GM12878 (cell line): ENCODE results near the gene EGFL8. TPM values are rescaled to one million over a fixed set of nuclear protein-coding genes. Genes with fewer than 3 reads are reported as not detected.

Source experiments
- CEBPB ChIP-seq, 2 experiments: fragments of 150-350 bp in 1 of 2; IDR thresholded peaks; 2 replicates each; pipeline ENCODE4 v1.6.1; 2012 to 2014; ENCODE audit warnings: low read depth in 2 of 2, low read length in 2 of 2, borderline replicate concordance in 1 of 2, inconsistent platforms in 1 of 2
- E4F1 ChIP-seq: fragments of 450-650 bp; IDR thresholded peaks from 2 replicates; pipeline ENCODE4 v1.6.1; 2018; ENCODE audit warnings: borderline replicate concordance, mild to moderate bottlenecking; ENCODE audit not compliant: partially characterized antibody
- IKZF2 ChIP-seq, 2 experiments: fragments of 450-650 bp; IDR thresholded peaks; 2 replicates each; pipeline ENCODE4 v1.6.1; 2017; ENCODE audit warnings: mild to moderate bottlenecking in 2 of 2, moderate library complexity in 2 of 2
- MEF2A ChIP-seq: IDR thresholded peaks from 2 replicates; pipeline ENCODE4 v1.6.1; 2011; ENCODE audit warnings: low read depth, mild to moderate bottlenecking, low read length, moderate library complexity; ENCODE audit not compliant: insufficient read depth
- SKIL ChIP-seq: fragments of 450-650 bp; IDR thresholded peaks from 2 replicates; pipeline ENCODE4 v1.6.1; 2017; ENCODE audit warnings: mild to moderate bottlenecking, low read depth, inconsistent platforms; ENCODE audit not compliant: poor library complexity, severe bottlenecking
- SMAD1 ChIP-seq: fragments of 450-650 bp; IDR thresholded peaks from 2 replicates; pipeline ENCODE4 v1.6.1; 2018; ENCODE audit warnings: mild to moderate bottlenecking, low read depth; ENCODE audit not compliant: partially characterized antibody
- SMAD5 ChIP-seq: IDR thresholded peaks from 2 replicates; pipeline ENCODE4 v1.6.1; 2016; ENCODE audit warnings: antibody characterized with exemption, low read depth
- SP1 ChIP-seq: IDR thresholded peaks from one replicate; pipeline ENCODE4 v1.6.1; 2011; ENCODE audit warnings: low read depth, low read length
- STAT1 ChIP-seq: fragments of 450-650 bp; conservative IDR thresholded peaks from 2 replicates; pipeline ENCODE4 v1.6.1; 2014; ENCODE audit warnings: antibody characterized with exemption, mild to moderate bottlenecking
- TCF7 ChIP-seq: IDR thresholded peaks from 2 replicates; pipeline ENCODE4 v1.6.1; 2014; ENCODE audit warnings: antibody characterized with exemption, borderline replicate concordance
- polyA plus RNA-seq, 11 experiments: library from polyadenylated mRNA; depleted of rRNA in 4 of 11; unstranded in 6 of 11; stranded (reverse) in 5 of 11; fragments of >200 nt; fragmentation: Nextera tagmentation in 4 of 11; fragmentation: Illumina TruSeq in 1 of 11; extraction: Ambion mirVana in 4 of 11; extraction: Trizol in 1 of 11; gene quantifications; 1 replicate in 1 of 11; 2 replicates in 10 of 11; pipeline versions ENCODE4 v1.2.1 to v1.2.3, GENCODE V29; 2011 to 2016; ENCODE audit warnings: inconsistent platforms in 2 of 11, missing spikeins in 2 of 11, low read depth in 1 of 11
- total RNA-seq, 4 experiments: library from RNA; depleted of rRNA in 3 of 4; stranded (reverse); fragments of >200 nt in 3 of 4; fragmentation: Illumina TruSeq in 1 of 4; extraction: Trizol in 1 of 4; gene quantifications; 2 replicates each; pipeline versions ENCODE4 v1.2.1 to v1.2.3, GENCODE V29; 2013 to 2021
- TF ChIP-seq, protein P1 (sequence below): IDR thresholded peaks from 2 replicates; pipeline ENCODE4 v1.6.1; 2012; ENCODE audit warnings: low read depth, low read length, improper control_type of control experiment

EGFL8 gene
- total and polyA plus RNA-seq, 10 of the 15 experiments (the other 5 are each of a cell fraction or from before 2014, with no cell fraction given), result 0.07 to 3.5 (median 1.4) TPM

DNA sequence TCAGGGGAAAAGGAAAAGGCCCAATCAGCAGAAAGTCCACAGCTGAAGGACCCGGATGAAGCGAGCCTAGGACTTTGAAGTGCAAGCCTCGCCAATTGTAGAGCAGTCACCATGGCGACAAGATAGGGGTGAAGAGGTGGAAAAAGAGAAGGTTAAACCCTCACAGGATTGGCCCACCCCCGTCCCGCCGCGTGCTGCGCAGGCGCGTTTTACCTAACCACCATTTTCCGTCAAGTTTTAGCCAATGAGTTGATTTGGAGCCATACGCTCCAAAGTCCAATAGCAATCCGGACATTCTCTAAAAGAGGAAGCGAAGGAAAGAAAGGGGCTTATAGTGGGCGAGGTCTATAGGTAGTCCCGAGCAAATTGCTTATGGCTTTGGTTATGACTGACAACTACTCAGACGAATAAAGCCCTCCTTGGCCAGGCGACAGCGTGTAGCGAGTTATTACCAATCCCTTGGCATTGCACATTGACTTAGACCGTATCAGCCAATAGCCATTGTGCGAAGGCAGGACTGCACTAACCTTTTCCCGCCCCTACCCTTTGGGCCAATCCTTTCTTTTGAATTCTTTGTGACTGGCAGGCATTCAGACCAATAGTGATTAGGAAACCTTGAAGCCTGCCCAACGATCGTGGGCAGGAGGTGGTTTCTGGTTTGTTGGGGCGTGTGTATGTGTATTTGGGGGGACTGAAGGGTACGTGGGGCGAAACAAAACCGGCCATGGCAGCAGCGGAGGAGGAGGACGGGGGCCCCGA, 13.6 kb downstream of the EGFL8 start, which contains the start of gene RNF5 (continued):
- TF ChIP-seq SKIL (peak; percentile 92), MEF2A (no peak), SMAD5 (no peak), STAT1 (no peak), IKZF2 (IDR thresholded peaks at IDR 0.05) (no peak), CEBPB (IDR thresholded peaks at IDR 0.05; ENCODE audit: borderline replicate concordance in 1 of 2, low read depth in 2 of 2, low read length in 2 of 2) (no peak), SMAD1 (no peak), E4F1 (peak; percentile 43), TCF7 (peak; percentile 68; the same call in 1 of the 2 replicates), SP1 (peak; percentile 98)
- TF ChIP-seq, protein P1, sequence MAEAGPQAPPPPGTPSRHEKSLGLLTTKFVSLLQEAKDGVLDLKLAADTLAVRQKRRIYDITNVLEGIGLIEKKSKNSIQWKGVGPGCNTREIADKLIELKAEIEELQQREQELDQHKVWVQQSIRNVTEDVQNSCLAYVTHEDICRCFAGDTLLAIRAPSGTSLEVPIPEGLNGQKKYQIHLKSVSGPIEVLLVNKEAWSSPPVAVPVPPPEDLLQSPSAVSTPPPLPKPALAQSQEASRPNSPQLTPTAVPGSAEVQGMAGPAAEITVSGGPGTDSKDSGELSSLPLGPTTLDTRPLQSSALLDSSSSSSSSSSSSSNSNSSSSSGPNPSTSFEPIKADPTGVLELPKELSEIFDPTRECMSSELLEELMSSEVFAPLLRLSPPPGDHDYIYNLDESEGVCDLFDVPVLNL, result no peak
